Lower lobe of right lung (tissue), 2 donors: ENCODE results near the gene MUC5AC. TPM values are rescaled to one million over a fixed set of nuclear protein-coding genes. Genes with fewer than 3 reads are reported as not detected.

Experiments used
- ATAC-seq, 2 donors: fragments of 200-7000 bp; cut with Tn5 transposase; one replicate each; pipeline ENCODE4 v1.9.1; 2020 to 2022; ENCODE audit warnings: mild to moderate bottlenecking in 2 of 2, moderate library complexity in 2 of 2
- DNase-seq: peaks from one replicate; pipeline ENCODE4 v3.0.0-alpha.2; 2020
- H3K27ac ChIP-seq: fragments of 200-600 bp; one replicate; pipeline ENCODE4 v1.8.0; 2022
- H3K27me3 ChIP-seq: fragments of 200-600 bp; one replicate; pipeline ENCODE4 v1.8.0; 2022; ENCODE audit warnings: low read depth
- H3K36me3 ChIP-seq: fragments of 200-600 bp; one replicate; pipeline ENCODE4 v1.8.0; 2022; ENCODE audit warnings: mild to moderate bottlenecking
- H3K4me1 ChIP-seq: fragments of 200-600 bp; one replicate; pipeline ENCODE4 v1.8.0; 2022
- H3K4me3 ChIP-seq: fragments of 200-600 bp; one replicate; pipeline ENCODE4 v1.8.0; 2022; ENCODE audit warnings: mild to moderate bottlenecking
- H3K9me3 ChIP-seq: fragments of 200-600 bp; one replicate; pipeline ENCODE4 v1.8.0; 2022
- CTCF ChIP-seq: fragments of 200-600 bp; IDR thresholded peaks from one replicate; pipeline ENCODE4 v1.8.0; 2022; ENCODE audit warnings: antibody characterized with exemption, mild to moderate bottlenecking
- intact Hi-C: fragments of 100-400 bp; cut with DNase I; formaldehyde crosslinking; loops from one replicate; pipeline ENCODE4 v1.11.0; 2022
- total RNA-seq: library from RNA; stranded (reverse); fragmentation: NEBNext Ultra II Directional; extraction: Animal tissue kit (Norgen Biotek cat#: 25700); gene quantifications from one replicate; pipeline ENCODE4 v1.2.1, GENCODE V29; 2021
- donor health status: DM: no; HTN: yes; CAD: no; lungs with severe emphysema.

The MUC5AC gene
- total RNA-seq, 1 donor from 2014 or later = 0.35 TPM

- Histone ChIP-seq H3K27ac (no peak overlapping the region), H3K36me3 (no peaks in the 10 kb centered on the region), H3K4me1 (no peaks in the 10 kb centered on the region), H3K27me3 (peaks cover 16% of the 10 kb centered on the region), H3K4me3 (no peak overlapping the region), H3K9me3 (no peaks in the 10 kb centered on the region)
- no peak for TF ChIP-seq CTCF
- intact Hi-C loops = no loop called here
- no peak for DNase-seq
- no peak for ATAC-seq
These were observed 7.7 kb downstream of the MUC5AC start for GRCh38 chr11:1165256-1166041.

- Histone ChIP-seq H3K36me3 (no peaks in the 10 kb centered on the region), H3K4me1 (no peaks in the 10 kb centered on the region), H3K27ac (no peak overlapping the region), H3K9me3 (no peaks in the 10 kb centered on the region), H3K4me3 (no peak overlapping the region), H3K27me3 (peaks cover 13% of the 10 kb centered on the region)
- TF ChIP-seq CTCF = no peak
- DNase-seq (no peak), ATAC-seq (no peak)
- intact Hi-C loops = no loop called here
These were observed 9.5 kb downstream of the MUC5AC start for GRCh38 chr11:1167256-1167655.

GRCh38 chr11:1167751-1168231, 10.0 kb downstream of the MUC5AC start:
- Histone ChIP-seq H3K9me3 (no peaks in the 10 kb centered on the region), H3K27me3 (peaks cover 13% of the 10 kb centered on the region), H3K27ac (no peak overlapping the region), H3K4me3 (no peak overlapping the region), H3K4me1 (no peaks in the 10 kb centered on the region), H3K36me3 (no peaks in the 10 kb centered on the region)
- intact Hi-C loops = no loop called here
- DNase-seq (peak; percentile 24), ATAC-seq (peak in 1 of 2 donors; percentile 9)
- no peak for TF ChIP-seq CTCF

- H3K4me3 ChIP-seq = no peak overlapping the region
- H3K4me1 ChIP-seq = no peaks in the 10 kb centered on the region
- no peaks in the 10 kb centered on the region for H3K9me3 ChIP-seq
- peaks cover 12% of the 10 kb centered on the region for H3K27me3 ChIP-seq
- H3K36me3 ChIP-seq = no peaks in the 10 kb centered on the region
- ATAC-seq = no peak
- no peak overlapping the region for H3K27ac ChIP-seq
- intact Hi-C loops = no loop called here
- no peak for TF ChIP-seq CTCF
- DNase-seq = peak; percentile 23
These were observed 10.5 kb downstream of the MUC5AC start for GRCh38 chr11:1168256-1168655.

- no peak overlapping the region for H3K4me3 ChIP-seq
- H3K4me1 ChIP-seq = no peaks in the 10 kb centered on the region
- no peak overlapping the region for H3K27ac ChIP-seq
- DNase-seq = peak; percentile 40
- H3K36me3 ChIP-seq = no peaks in the 10 kb centered on the region
- ATAC-seq = peak in 1 of 2 donors; percentile 23
- peaks cover 7% of the 10 kb centered on the region for H3K27me3 ChIP-seq
- intact Hi-C loops = no loop called here
- H3K9me3 ChIP-seq = no peaks in the 10 kb centered on the region
- TF ChIP-seq CTCF = no peak
These were observed 11.0 kb downstream of the MUC5AC start for GRCh38 chr11:1168721-1169161.
